ENCODE results near the gene LCE2D. TPM values are rescaled to one million over a fixed set of nuclear protein-coding genes. Genes with fewer than 3 reads are reported as not detected.

Gene LCE2D
- total RNA-seq, 1 donor from 2014 or later: not detected

- H3K4me3 ChIP-seq (ENCODE audit: low read depth, low read length): no peak overlapping the region
- no peak for DNase-seq (ENCODE audit: low read depth)
- TF ChIP-seq CTCF (conservative IDR thresholded peaks at IDR 0.05; ENCODE audit: low read depth, low read length): no peak
Measured at GRCh38 chr1:152640351-152640750, 22.8 kb upstream of the LCE2D start.

GRCh38 chr1:152643945-152644344 is 19.2 kb upstream of the LCE2D start:
- TF ChIP-seq CTCF (conservative IDR thresholded peaks at IDR 0.05; ENCODE audit: low read depth, low read length): no peak
- DNase-seq (ENCODE audit: low read depth): no peak
- H3K4me3 ChIP-seq (ENCODE audit: low read depth, low read length): no peak overlapping the region

DNA sequence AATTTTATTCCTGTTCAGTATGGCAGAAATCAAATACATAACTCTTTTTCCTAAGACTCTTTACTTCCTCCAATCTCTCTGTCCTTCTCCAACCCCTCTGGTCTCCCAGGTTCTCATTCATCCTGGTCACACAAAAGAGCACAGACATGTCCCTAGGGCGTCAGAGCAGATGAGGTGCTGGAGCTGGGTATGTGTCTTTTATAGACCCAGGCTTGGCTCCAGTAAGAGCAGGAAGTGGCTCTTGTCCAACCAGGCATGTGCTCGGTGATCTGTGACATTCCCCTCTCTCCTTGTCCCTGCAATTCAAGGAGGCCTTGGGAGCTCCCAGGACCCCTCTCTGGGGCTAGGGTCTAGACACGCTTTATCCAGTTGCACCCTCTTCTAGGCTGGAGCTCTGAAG is 18.0 kb upstream of the LCE2D start:
- no peak overlapping the region for H3K4me3 ChIP-seq (ENCODE audit: low read depth, low read length)
- DNase-seq (ENCODE audit: low read depth): no peak
- no peak for TF ChIP-seq CTCF (conservative IDR thresholded peaks at IDR 0.05; ENCODE audit: low read depth, low read length)

DNA sequence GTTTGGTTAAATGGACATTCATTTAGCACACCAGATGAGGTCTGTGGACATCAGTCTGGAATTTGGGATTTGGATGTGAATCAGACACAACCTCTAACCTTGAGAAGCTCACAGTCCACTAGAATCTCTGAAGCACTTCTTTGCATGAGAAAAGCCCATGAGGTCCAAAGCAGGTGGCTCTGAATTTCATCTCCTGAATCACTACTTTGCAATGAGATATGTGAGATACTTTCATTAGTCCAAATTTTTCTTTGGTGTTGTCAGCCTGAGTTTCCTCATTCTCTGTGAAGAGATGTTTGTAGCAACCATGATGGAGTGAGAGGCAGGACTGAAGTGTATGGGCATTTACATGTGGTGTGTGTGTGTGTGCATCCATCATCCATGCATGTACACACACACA is 16.5 kb upstream of the LCE2D start:
- no peak for TF ChIP-seq CTCF (conservative IDR thresholded peaks at IDR 0.05; ENCODE audit: low read depth, low read length)
- DNase-seq (ENCODE audit: low read depth): no peak
- no peak overlapping the region for H3K4me3 ChIP-seq (ENCODE audit: low read depth, low read length)

DNA sequence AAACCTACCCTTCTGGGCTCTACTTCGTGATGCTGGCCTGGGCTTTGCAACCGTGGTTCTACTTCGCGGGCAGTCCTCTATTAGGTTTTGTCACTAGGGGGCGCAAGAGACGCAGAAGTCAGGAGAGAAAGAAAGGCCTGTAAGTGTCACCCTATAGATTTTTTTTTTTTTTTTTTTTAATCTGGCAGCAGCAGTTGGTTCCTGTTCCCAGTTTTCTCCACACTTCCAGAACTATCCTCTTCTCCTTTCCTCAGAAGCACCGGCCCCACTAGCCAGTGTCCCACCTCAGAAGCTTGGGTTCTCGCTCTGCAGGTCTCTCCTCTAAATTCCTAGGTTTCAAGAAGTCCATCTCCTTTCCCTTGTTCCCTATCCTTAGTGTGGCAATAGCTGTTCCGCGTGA is 9.1 kb upstream of the LCE2D start:
- no peak overlapping the region for H3K4me3 ChIP-seq (ENCODE audit: low read depth, low read length)
- TF ChIP-seq CTCF (conservative IDR thresholded peaks at IDR 0.05; ENCODE audit: low read depth, low read length): peak; percentile 82
- DNase-seq (ENCODE audit: low read depth): no peak

DNA sequence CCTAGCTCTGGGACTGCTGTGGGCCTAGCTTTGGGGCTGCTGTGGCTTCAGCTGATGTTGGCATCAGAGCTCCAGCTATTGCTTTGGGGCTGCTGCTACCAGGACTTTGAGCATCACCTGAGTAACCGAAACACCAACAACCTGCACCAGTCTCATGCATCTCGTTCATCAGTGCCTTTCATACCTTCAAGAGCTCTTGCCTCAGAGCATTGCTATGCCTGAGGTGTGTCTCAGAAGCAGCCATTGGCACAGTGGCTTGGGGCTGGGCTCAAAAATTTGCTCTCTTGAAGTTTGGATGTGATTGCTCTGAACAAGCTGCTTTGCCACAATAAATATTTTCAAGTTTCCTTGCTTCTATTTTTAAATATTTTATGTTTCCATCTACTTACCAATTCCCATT is 6.7 kb upstream of the LCE2D start:
- no peak for DNase-seq (ENCODE audit: low read depth)
- no peak for TF ChIP-seq CTCF (conservative IDR thresholded peaks at IDR 0.05; ENCODE audit: low read depth, low read length)
- H3K4me3 ChIP-seq (ENCODE audit: low read depth, low read length): no peak overlapping the region

DNA sequence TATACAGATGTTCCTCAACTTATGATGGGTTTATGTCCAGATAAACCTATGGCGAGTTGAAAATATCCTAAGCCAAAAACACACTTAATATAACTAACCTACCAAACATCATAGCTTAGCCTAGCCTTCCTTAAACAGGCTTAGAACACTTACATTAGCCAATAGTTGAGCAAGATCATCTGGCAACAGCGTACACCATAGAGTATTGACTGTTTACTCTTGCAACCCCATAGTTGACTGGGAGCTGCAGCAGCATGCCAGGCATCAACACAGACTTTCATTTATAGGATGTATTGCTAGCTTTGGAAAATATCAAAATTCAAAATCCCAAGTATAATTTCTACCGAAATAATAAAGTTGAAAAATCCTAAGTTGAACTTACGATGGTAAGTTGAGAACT is 5.5 kb upstream of the LCE2D start:
- no peak for DNase-seq (ENCODE audit: low read depth)
- TF ChIP-seq CTCF (conservative IDR thresholded peaks at IDR 0.05; ENCODE audit: low read depth, low read length): no peak
- H3K4me3 ChIP-seq (ENCODE audit: low read depth, low read length): no peak overlapping the region

Measured in epithelial cell of proximal tubule (primary cell).